Measurements from ENCODE around the gene HEATR5B. TPM values are rescaled to one million over a fixed set of nuclear protein-coding genes. Genes with fewer than 3 reads are reported as not detected.

HEATR5B gene
- total and polyA plus RNA-seq, 2 donors (not counting 1 experiment from before 2014, with no cell fraction given) = 33.0 to 44.3 TPM

GRCh38 chr2:36973320-36973719, 110.9 kb downstream of the HEATR5B start:
- no CpG with 5 or more reads among the region's 2 CpGs for WGBS (ENCODE audit: insufficient coverage)

GRCh38 chr2:36971990-36972389, 112.2 kb downstream of the HEATR5B start:
- Histone ChIP-seq H3K4me3 (ENCODE audit: control extremely low read depth in 1 of 5, extremely low read depth in 1 of 5, insufficient read depth in 1 of 5, low read depth in 2 of 5, low read length in 4 of 5) (no peak overlapping the region), H3K9ac (ENCODE audit: low read length) (no peak overlapping the region), H3K79me2 (ENCODE audit: control insufficient read depth, insufficient read depth, low read length) (no peaks in the 10 kb centered on the region), H3K27ac (ENCODE audit: low read length in 2 of 2) (no peak overlapping the region), H2AFZ (ENCODE audit: insufficient read depth, low read depth, low read length, poor library complexity, severe bottlenecking) (no peak overlapping the region), H3K4me1 (ENCODE audit: control insufficient read depth in 2 of 2, insufficient read depth in 2 of 2, low read length in 2 of 2) (peaks cover 7% of the 10 kb centered on the region in 2 donors), H3K36me3 (replicated peaks in 1 of 2; ENCODE audit: control extremely low read depth in 1 of 2, control insufficient read depth in 1 of 2, extremely low read depth in 1 of 2, insufficient read depth in 2 of 2, low read length in 1 of 2) (no peaks in the 10 kb centered on the region), H3K9me3 (ENCODE audit: control extremely low read depth in 1 of 3, control insufficient read depth in 2 of 3, insufficient read depth in 1 of 3, low read length in 2 of 3) (no peaks in the 10 kb centered on the region), H3K27me3 (replicated peaks in 1 of 4; ENCODE audit: control extremely low read depth in 1 of 4, control insufficient read depth in 3 of 4, insufficient read depth in 4 of 4, low read length in 3 of 4) (no peaks in the 10 kb centered on the region), H3K4me2 (replicated peaks; ENCODE audit: low read depth, low read length, poor library complexity, severe bottlenecking) (no peak overlapping the region), H4K20me1 (ENCODE audit: control insufficient read depth, insufficient read depth, low read length, poor library complexity, severe bottlenecking) (no peaks in the 10 kb centered on the region)
- no peaks in the 10 kb centered on the region for H3K9me3 Mint-ChIP-seq (ENCODE audit: insufficient read depth)
- peaks cover 8% of the 10 kb centered on the region for H3K4me1 Mint-ChIP-seq
- ChIA-PET CTCF (interaction anchor here (0.6 kb wide), 1 partner anchor 79 kb away, joined by 3 read pairs; no protein-coding TSS in a partner anchor), POLR2A (no interaction called here)
- no peaks in the 10 kb centered on the region for H3K27me3 Mint-ChIP-seq
- H3K27ac Mint-ChIP-seq = no peak overlapping the region
- intact Hi-C loops (cut with micrococcal nuclease) = no loop called here
- no peak overlapping the region for H3K4me3 Mint-ChIP-seq
- TF ChIP-seq CTCF (IDR thresholded peaks at IDR 0.05) = no peak
- TF ChIP-seq EZH2 (IDR thresholded peaks at IDR 0.05; ENCODE audit: borderline replicate concordance, insufficient read depth, low read depth, low read length, poor library complexity, severe bottlenecking) = no peak
- DNase-seq (no peak), ATAC-seq (ENCODE audit: low read depth) (no peak)

More at GRCh38 chr2:36973320-36973719, 110.9 kb downstream of the HEATR5B start:
- H2AFZ ChIP-seq (ENCODE audit: insufficient read depth, low read depth, low read length, poor library complexity, severe bottlenecking) = no peak overlapping the region
- no peak overlapping the region for H3K9ac ChIP-seq (ENCODE audit: low read length)
- H3K4me1 ChIP-seq (ENCODE audit: control insufficient read depth in 2 of 2, insufficient read depth in 2 of 2, low read length in 2 of 2) = no peaks in the 10 kb centered on the region
- no peak overlapping the region for H3K4me3 ChIP-seq (ENCODE audit: control extremely low read depth in 1 of 5, extremely low read depth in 1 of 5, insufficient read depth in 1 of 5, low read depth in 2 of 5, low read length in 4 of 5)
- ChIA-PET CTCF (no interaction called here), POLR2A (interaction anchor here (0.6 kb wide), 1 partner anchor 45 kb away, joined by 4 read pairs; no protein-coding TSS in a partner anchor)
- intact Hi-C loops (cut with micrococcal nuclease) = no loop called here
- H3K27ac ChIP-seq (ENCODE audit: low read length in 2 of 2) = no peak overlapping the region
- no peaks in the 10 kb centered on the region for H4K20me1 ChIP-seq (ENCODE audit: control insufficient read depth, insufficient read depth, low read length, poor library complexity, severe bottlenecking)
- Mint-ChIP-seq H3K4me1 (no peaks in the 10 kb centered on the region), H3K4me3 (no peak overlapping the region), H3K9me3 (ENCODE audit: insufficient read depth) (peaks cover 3% of the 10 kb centered on the region), H3K27ac (no peak overlapping the region), H3K27me3 (no peaks in the 10 kb centered on the region)
- no peak overlapping the region for H3K4me2 ChIP-seq (replicated peaks; ENCODE audit: low read depth, low read length, poor library complexity, severe bottlenecking)
- TF ChIP-seq CTCF (IDR thresholded peaks at IDR 0.05) (no peak), EZH2 (IDR thresholded peaks at IDR 0.05; ENCODE audit: borderline replicate concordance, insufficient read depth, low read depth, low read length, poor library complexity, severe bottlenecking) (no peak)
- no peaks in the 10 kb centered on the region for H3K79me2 ChIP-seq (ENCODE audit: control insufficient read depth, insufficient read depth, low read length)
- no peaks in the 10 kb centered on the region for H3K36me3 ChIP-seq (replicated peaks in 1 of 2; ENCODE audit: control extremely low read depth in 1 of 2, control insufficient read depth in 1 of 2, extremely low read depth in 1 of 2, insufficient read depth in 2 of 2, low read length in 1 of 2)
- H3K9me3 ChIP-seq (ENCODE audit: control extremely low read depth in 1 of 3, control insufficient read depth in 2 of 3, insufficient read depth in 1 of 3, low read length in 2 of 3) = no peaks in the 10 kb centered on the region
- DNase-seq (no peak), ATAC-seq (ENCODE audit: low read depth) (no peak)
- no peaks in the 10 kb centered on the region for H3K27me3 ChIP-seq (replicated peaks in 1 of 4; ENCODE audit: control extremely low read depth in 1 of 4, control insufficient read depth in 3 of 4, insufficient read depth in 4 of 4, low read length in 3 of 4)
